GM18499 (cell line): ENCODE measurements around the gene ARHGEF12.

ENCODE experiments used
- ATAC-seq: cut with Tn5 transposase; IDR thresholded peaks from one replicate; pipeline ENCODE4 v1.9.1; 2021; ENCODE audit warnings: moderate number of reproducible peaks; ENCODE audit not compliant: insufficient read depth, unreplicated experiment

ARHGEF12 gene

GRCh38 chr11:120317689-120318480 is 18.3 kb upstream of the ARHGEF12 start:
- no peak for ATAC-seq

DNA sequence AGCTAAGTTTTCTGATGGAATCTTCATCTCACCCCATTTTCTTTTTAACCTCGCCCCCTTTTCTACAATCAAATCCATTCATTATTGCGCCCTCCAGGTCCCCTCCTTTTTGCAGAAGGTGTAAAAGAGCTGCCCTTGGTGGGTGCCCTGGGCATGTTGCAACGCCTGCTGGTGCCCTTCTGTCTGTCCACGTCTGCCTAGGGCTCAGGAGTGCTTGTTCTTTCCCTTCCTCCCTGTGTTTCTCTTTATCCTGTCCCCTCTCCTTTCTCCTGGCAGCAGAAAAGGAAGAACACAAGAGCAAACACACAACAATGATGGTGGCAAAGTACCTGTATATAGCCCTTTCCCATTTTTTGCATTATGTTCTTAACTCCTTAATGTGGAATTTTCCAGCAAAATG is 17.3 kb upstream of the ARHGEF12 start:
- ATAC-seq = no peak

DNA sequence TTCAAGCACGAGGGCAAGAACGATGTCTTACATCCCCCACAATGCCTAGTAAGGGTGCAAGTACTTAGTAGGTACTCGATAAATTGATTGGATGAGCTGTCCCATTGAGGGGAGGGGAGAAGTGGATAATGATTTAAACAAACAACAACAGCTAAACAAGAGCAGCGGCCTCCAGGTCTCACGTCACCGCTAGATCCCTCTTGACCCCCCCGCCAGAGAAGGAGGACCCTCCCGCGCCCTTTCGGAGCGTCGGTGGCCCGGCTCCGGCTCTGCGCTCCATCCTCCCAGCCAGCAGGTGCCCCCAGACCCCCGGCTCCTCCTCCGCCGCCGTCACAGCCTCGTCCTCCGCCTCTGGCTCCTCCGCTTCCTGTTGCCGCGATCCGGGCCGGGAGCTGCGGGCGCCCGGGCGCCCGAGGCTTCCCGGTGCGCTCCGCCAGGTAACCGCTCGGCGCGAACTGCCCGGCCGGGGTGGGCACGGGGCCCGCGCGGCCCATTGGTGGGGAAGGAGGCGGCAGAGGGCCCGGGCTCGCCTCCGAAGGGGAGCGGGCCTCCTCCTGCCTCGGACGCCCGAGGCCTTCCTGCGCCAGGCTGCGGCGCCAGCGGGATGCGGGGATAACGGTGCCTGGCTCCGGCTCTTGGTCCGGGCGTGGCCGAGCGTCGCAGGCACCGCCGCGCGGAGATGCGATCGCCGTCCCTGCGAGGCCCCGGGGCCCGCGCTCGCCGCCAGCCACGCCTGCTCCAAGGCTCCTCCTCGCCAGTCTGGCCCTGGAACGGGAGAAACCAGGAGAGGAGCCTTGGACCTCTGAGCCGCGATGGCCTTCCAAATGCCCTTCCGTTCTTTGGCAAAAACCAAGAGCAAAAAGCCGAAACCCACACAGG is 11.0 kb upstream of the ARHGEF12 start, which contains the start of gene TLCD5:
TSS of gene TLCD5 (plus strand) at position 368 of the 879 bp plus-strand sequence. CDS start 2,143 bp downstream, outside the sequence.
- no peak for ATAC-seq

GRCh38 chr11:120326228-120326627 is 10.0 kb upstream of the ARHGEF12 start:
- no peak for ATAC-seq

- no peak for ATAC-seq
Observed at GRCh38 chr11:120326845-120327281, 9.3 kb upstream of the ARHGEF12 start.

DNA sequence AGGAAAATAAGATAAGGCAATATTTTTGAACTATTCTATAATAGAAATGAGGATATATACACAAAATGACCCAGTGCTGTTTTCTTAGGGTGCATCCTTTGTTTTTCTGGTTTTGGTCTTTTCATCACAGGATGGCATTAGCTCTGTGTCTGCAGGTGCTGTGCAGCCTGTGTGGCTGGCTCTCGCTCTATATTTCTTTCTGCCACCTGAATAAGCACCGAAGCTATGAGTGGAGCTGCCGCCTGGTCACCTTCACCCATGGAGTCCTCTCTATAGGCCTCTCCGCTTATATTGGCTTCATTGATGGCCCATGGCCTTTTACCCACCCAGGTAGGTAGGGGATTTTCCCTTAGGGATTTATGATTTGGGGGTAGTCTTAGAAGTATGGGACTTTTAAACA is 8.9 kb upstream of the ARHGEF12 start:
- ATAC-seq = no peak

GRCh38 chr11:120329556-120329955 is 6.7 kb upstream of the ARHGEF12 start:
- ATAC-seq = no peak

DNA sequence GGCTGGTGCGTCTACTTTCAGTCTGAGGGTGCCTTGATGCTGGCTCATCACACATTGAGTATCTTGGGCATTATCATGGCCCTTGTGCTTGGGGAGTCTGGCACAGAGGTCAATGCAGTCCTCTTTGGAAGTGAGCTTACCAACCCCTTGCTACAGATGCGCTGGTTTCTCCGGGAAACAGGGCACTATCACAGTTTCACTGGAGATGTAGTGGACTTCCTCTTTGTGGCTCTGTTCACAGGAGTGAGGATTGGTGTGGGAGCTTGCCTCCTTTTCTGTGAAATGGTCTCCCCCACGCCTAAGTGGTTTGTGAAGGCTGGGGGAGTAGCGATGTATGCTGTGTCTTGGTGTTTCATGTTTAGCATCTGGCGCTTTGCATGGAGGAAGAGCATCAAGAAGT is 6.2 kb upstream of the ARHGEF12 start:
- no peak for ATAC-seq

- ATAC-seq = no peak
Observed at GRCh38 chr11:120331301-120331996, 4.8 kb upstream of the ARHGEF12 start.

GRCh38 chr11:120332822-120333716 is 3.1 kb upstream of the ARHGEF12 start:
- no peak for ATAC-seq

GRCh38 chr11:120333801-120334200 is 2.4 kb upstream of the ARHGEF12 start:
- ATAC-seq = no peak

DNA sequence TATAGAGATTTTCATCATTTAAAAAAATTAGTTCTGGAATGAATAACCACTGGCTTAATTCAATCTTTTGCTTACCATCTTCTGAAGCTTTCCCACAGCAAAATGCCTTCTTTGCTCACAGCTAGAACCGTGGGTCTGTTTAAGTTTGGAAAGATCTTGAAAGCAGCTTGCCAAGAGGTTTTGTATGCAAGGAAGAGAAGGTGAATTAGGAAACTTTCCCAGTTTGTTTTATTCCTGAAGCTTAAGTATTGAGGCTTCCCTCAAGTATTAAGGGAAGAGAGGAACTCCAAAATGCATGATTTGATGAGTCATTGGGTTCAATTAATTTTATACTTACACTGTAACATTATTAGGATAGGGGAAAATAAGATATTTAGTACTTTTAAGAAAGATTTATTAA is 1.9 kb upstream of the ARHGEF12 start:
- no peak for ATAC-seq

DNA sequence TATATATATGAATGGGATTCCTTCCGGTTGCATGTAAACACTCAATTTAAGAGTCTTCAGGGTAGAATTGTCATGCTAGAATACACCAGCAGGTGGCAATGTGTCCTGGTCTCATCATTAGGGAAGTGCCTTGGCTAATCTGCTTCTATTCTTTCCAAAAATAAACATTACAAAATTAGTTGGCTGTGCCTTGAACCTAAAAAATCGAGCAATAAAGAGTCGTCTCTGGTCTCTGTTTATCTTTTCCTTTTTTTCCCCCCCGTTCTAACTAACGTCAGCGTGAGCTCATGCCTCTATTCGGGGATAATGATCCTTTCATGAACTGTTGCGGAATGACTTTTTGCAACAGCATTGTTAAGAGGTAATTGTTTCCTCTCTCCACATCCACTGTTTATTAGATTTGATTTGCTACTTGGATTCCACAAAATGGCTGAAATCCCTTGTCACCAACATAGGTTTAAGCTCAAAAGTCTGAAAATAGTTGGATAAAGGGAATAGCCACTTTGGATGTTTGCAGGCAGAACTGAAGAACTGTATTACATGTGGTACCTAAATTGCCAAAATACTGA is 1.2 kb upstream of the ARHGEF12 start:
- ATAC-seq = no peak

GRCh38 chr11:120335556-120335907 is 681 bp upstream of the ARHGEF12 start:
- ATAC-seq = no peak

DNA sequence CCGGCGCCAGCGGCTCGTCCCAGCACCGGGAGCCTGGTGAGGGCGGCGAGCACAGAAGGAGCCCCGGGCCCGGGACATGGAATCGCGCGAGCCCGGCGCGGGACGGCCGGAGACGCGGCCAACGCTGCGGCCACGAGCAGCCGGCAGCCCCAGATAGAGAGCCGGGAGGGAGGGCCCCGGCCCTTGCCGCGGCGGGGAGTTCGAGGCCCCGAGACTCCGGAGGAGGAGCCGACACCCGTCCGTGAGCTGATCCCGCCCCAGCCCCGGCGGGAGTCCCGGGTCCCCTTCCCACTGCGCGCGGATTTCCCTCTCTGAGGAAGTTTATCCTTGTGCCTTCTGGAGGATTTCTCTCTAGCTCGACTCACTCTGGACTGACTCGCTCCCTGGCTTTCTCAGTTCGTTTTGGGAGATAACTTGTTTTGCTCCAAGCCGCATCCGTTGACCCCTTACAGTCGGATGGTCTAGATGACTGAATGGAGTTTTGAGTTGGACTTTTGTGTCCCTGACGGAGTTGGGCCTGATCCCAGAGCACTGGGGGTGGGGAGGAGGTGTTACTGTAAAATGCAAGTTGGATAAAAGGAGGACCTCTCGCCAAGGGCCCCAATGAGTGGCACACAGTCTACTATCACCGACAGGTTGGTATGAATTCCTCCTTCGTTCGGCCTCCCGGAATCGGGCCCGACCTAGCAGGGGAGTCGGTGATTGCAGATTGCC is 585 bp downstream of the ARHGEF12 start:
- no peak for ATAC-seq

DNA sequence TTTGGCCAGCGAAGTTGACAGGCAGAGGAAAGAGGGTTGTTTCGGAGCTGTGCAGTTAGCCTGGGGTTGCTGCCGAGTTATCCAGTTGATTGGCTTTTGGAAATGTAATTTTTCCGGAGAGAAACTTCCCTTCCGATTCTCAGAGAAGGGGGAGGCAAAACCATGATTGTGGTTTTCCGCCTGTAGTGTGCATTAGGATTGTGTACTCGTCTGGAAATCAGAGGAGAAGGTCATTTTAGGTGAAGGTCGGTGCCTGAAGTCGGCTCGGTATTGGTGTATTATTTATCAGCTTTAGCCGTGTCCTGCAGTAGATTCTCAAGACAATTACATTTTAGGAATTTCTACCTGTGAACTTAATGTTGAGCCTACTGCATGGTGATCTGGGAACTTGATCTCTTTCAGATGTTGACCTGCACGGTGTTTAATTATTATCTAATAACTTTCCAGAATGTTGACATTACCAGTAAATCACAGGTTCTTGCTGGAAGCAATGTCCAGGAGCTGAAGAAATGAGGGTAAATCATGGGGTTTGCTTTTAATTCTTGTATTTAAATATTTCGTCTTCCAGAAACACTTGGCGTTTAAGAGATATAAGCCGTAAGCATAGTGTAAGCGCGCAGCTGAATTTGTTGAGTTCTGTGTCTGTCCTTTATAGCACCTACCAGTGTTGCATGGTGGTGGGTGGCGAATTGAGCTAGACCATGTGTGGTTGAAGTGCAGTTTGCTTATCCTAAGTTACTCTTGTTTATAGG is 1.3 kb downstream of the ARHGEF12 start:
- ATAC-seq = no peak

DNA sequence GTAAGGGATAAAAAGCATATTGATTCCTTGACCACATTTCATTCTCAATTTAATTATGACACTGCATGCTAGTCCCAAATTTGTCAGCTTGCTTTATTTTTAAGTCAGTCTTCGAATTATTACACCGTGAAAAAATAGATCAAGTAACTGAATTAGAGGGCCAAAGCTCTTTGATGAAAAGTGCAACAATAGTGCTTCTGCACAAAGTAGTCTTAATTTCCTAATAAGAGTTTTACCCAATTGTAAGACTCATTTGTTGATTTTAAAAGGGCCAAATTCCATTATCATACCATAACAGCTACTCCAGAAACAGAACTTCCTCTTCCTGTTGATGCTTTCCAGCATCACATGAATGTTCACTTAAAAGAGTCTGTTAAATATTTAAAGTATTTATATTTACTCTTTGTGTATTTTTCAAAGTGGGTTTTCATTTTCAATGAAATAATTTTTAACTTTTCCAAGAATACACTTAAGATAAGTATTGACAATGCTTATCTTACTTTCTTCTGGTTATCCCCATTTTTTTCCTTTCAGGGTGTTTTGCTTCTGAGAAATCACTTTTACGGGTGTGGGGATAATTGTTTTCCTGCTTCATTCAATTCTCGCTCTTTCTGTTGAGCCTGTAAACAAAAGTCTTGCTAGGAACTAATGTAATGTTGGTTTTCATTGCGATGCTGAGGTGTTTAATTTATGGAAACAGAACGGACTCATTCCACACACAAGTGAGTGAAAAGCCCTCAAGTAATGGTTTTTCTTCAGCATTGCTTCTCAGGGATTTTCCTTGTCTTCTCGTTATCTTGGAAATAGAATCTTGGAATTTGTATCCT is 2.1 kb downstream of the ARHGEF12 start:
- no peak for ATAC-seq
